A549 (cell line): ENCODE data around the gene PRSS1.

ENCODE experiments used
- CTCF ChIP-seq: fragments of >200 bp; sonication (Bioruptor Twin); formaldehyde crosslinking; IDR thresholded peaks from 3 replicates; pipeline ENCODE4 v1.5.1; 2016
- ELK1 ChIP-seq: fragments of 150-350 bp; IDR thresholded peaks from 2 replicates; pipeline ENCODE4 v1.6.1; 2014; ENCODE audit warnings: low read depth, mild to moderate bottlenecking, low read length
- POLR2A ChIP-seq: IDR thresholded peaks from 2 replicates; pipeline ENCODE4 v1.6.1; 2012; ENCODE audit warnings: mild to moderate bottlenecking, low read length
- RFX5 ChIP-seq: fragments of 450-650 bp; IDR thresholded peaks from 2 replicates; pipeline ENCODE4 v1.7.1; 2014; ENCODE audit warnings: antibody characterized with exemption, mild to moderate bottlenecking, moderate library complexity

GRCh38 chr7:142720172-142720773, 29.0 kb upstream of the PRSS1 start:
- no peak for TF ChIP-seq POLR2A
- no peak for TF ChIP-seq CTCF
- TF ChIP-seq ELK1, result no peak
- no peak for TF ChIP-seq RFX5
